Breast epithelium (tissue), 3 donors: Measurements from ENCODE around the gene TMEM271.

Experiments
- POLR2A ChIP-seq: fragments of 450-650 bp; IDR thresholded peaks from one replicate; pipeline ENCODE4 v1.6.1; 2016; ENCODE audit warnings: antibody characterized with exemption, mild to moderate bottlenecking, moderate library complexity
- TF ChIP-seq, protein P1 (sequence below), 3 donors: fragments of 450-650 bp; IDR thresholded peaks; one replicate each; pipeline ENCODE4 v1.5.1; 2016 to 2017; ENCODE audit warnings: antibody characterized with exemption in 3 of 3, mild to moderate bottlenecking in 3 of 3, moderate library complexity in 3 of 3

DNA sequence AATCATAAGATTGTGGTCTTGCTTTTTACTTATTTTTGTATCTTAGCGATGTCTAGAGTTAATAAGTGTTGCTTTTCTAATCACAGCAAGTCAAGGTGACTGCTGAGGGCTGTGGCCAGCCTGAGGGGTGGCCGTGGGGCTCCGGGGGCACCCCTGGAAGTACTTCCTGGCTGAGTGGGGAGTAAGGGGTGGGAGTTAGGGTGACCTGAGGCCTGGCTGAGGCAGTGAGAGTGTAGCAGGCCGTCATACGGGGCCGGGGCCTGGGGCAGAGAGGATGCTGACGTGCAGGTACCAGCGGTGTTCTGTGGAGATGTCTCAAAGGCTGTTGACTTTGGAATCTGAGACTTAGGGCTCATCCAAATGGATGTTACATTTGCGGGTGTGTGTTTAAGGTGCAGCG lies 47.8 kb downstream of the TMEM271 start:
- TF ChIP-seq, protein P1, sequence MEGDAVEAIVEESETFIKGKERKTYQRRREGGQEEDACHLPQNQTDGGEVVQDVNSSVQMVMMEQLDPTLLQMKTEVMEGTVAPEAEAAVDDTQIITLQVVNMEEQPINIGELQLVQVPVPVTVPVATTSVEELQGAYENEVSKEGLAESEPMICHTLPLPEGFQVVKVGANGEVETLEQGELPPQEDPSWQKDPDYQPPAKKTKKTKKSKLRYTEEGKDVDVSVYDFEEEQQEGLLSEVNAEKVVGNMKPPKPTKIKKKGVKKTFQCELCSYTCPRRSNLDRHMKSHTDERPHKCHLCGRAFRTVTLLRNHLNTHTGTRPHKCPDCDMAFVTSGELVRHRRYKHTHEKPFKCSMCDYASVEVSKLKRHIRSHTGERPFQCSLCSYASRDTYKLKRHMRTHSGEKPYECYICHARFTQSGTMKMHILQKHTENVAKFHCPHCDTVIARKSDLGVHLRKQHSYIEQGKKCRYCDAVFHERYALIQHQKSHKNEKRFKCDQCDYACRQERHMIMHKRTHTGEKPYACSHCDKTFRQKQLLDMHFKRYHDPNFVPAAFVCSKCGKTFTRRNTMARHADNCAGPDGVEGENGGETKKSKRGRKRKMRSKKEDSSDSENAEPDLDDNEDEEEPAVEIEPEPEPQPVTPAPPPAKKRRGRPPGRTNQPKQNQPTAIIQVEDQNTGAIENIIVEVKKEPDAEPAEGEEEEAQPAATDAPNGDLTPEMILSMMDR (IDR thresholded peaks at IDR 0.05): no peak
- TF ChIP-seq POLR2A: no peak
